WTC11 (cell line): ENCODE results near the gene SSR2. TPM values are rescaled to one million over a fixed set of nuclear protein-coding genes. Genes with fewer than 3 reads are reported as not detected.

Source experiments
- ATAC-seq: fragments of 200-7000 bp; cut with Tn5 transposase; 2 replicates; pipeline ENCODE4 v1.10.0; 2021; ENCODE audit warnings: mild to moderate bottlenecking, moderate library complexity
- CTCF ChIA-PET: fragments of 300-600 bp; sonication (Branson Sonifier 250); formaldehyde crosslinking; loops from one replicate; lab custom pipeline; 2021; ENCODE audit warnings: antibody characterized with exemption; lab: Charles Lee
- POLR2A ChIA-PET: fragments of 350-600 bp; sonication (Branson Sonifier 250); formaldehyde crosslinking; loops from one replicate; lab custom pipeline; 2021; ENCODE audit warnings: antibody characterized with exemption; lab: Charles Lee
- DNase-seq: peaks from one replicate; pipeline ENCODE4 v3.0.0; 2021; ENCODE audit warnings: low spot score
- H3K27ac Mint-ChIP-seq: 2 replicates; pipeline ENCODE4 v1.8.0; 2021; ENCODE audit warnings: mixed read lengths
- H3K27me3 Mint-ChIP-seq: 2 replicates; pipeline ENCODE4 v1.8.0; 2021; ENCODE audit warnings: low read depth, mild to moderate bottlenecking, moderate library complexity, mixed read lengths
- H3K36me3 Mint-ChIP-seq: 2 replicates; pipeline ENCODE4 v1.8.0; 2021; ENCODE audit warnings: mixed read lengths
- H3K4me1 Mint-ChIP-seq: 2 replicates; pipeline ENCODE4 v1.8.0; 2022; ENCODE audit warnings: mixed read lengths
- H3K4me3 Mint-ChIP-seq: 2 replicates; pipeline ENCODE4 v1.8.0; 2021; ENCODE audit warnings: mild to moderate bottlenecking, moderate library complexity, mixed read lengths
- H3K9me3 Mint-ChIP-seq: 2 replicates; pipeline ENCODE4 v1.8.0; 2021; ENCODE audit warnings: mixed read lengths
- CDX4 ChIP-seq: fragments of 250-450 bp; sonication (Bioruptor Pico); IDR thresholded peaks from 2 replicates; pipeline ENCODE4 v1.9.0; 2021; ENCODE audit warnings: moderate library complexity, mild to moderate bottlenecking, inconsistent platforms, borderline replicate concordance
- FOXK1 ChIP-seq: sonication (generic); formaldehyde crosslinking; IDR thresholded peaks from 2 replicates; pipeline ENCODE4 v1.8.0; 2022; ENCODE audit warnings: mild to moderate bottlenecking, moderate library complexity, missing genetic modification reagents
- FOXP4 ChIP-seq: sonication (generic); formaldehyde crosslinking; IDR thresholded peaks from 2 replicates; pipeline ENCODE4 v1.8.0; 2022; ENCODE audit warnings: mild to moderate bottlenecking, missing genetic modification reagents
- GABPB1 ChIP-seq: sonication (generic); formaldehyde crosslinking; IDR thresholded peaks from 2 replicates; pipeline ENCODE4 v1.8.1; 2023; ENCODE audit warnings: mild to moderate bottlenecking, missing genetic modification reagents
- GTF2I ChIP-seq: fragments of 250-450 bp; sonication (Bioruptor Pico); conservative IDR thresholded peaks from 2 replicates; pipeline ENCODE4 v1.4.0; 2021; ENCODE audit warnings: mild to moderate bottlenecking
- PRDM15 ChIP-seq: sonication (generic); formaldehyde crosslinking; IDR thresholded peaks from 2 replicates; pipeline ENCODE4 v1.8.0; 2022; ENCODE audit warnings: missing genetic modification reagents
- RORB ChIP-seq: fragments of 250-450 bp; sonication (Bioruptor Pico); IDR thresholded peaks from 2 replicates; pipeline ENCODE4 v1.9.0; 2021; ENCODE audit warnings: mild to moderate bottlenecking
- TCF7 ChIP-seq: sonication (generic); formaldehyde crosslinking; IDR thresholded peaks from 2 replicates; pipeline ENCODE4 v1.8.0; 2022; ENCODE audit warnings: mild to moderate bottlenecking, low read depth, missing genetic modification reagents, moderate library complexity
- TP53 ChIP-seq: sonication (generic); formaldehyde crosslinking; IDR thresholded peaks from 2 replicates; pipeline ENCODE4 v1.8.1; 2023; ENCODE audit warnings: mild to moderate bottlenecking, missing genetic modification reagents
- USF1 ChIP-seq: sonication (generic); formaldehyde crosslinking; IDR thresholded peaks from 2 replicates; pipeline ENCODE4 v1.8.0; 2022; ENCODE audit warnings: mild to moderate bottlenecking, missing genetic modification reagents
- ZNF121 ChIP-seq: sonication (generic); formaldehyde crosslinking; IDR thresholded peaks from 2 replicates; pipeline ENCODE4 v1.8.0; 2023; ENCODE audit warnings: missing genetic modification reagents
- ZNF416 ChIP-seq: fragments of 250-450 bp; sonication (Bioruptor Pico); IDR thresholded peaks from 2 replicates; pipeline ENCODE4 v1.9.0; 2021; ENCODE audit warnings: mild to moderate bottlenecking, inconsistent platforms
- ZSCAN18 ChIP-seq: fragments of 250-450 bp; sonication (Bioruptor Pico); IDR thresholded peaks from 2 replicates; pipeline ENCODE4 v2.1.2; 2022; ENCODE audit warnings: mild to moderate bottlenecking, moderate library complexity
- total RNA-seq: library from RNA; stranded (reverse); gene quantifications from 3 replicates; pipeline ENCODE4 v1.2.3, GENCODE V29; 2021

SSR2 gene
- total RNA-seq, 1 experiment from 2014 or later, result 175 TPM

- TF ChIP-seq USF1 (CRISPR knock-in tag), result no peak
- TF ChIP-seq, all 79 proteins: peak for 0
These were observed 38.6 kb downstream of the SSR2 start (continued) for GRCh38 chr1:155982106-155982505.

- Mint-ChIP-seq H3K27ac (no peak overlapping the region), H3K36me3 (no peaks in the 10 kb centered on the region), H3K4me3 (no peak overlapping the region), H3K9me3 (no peaks in the 10 kb centered on the region), H3K27me3 (no peaks in the 10 kb centered on the region), H3K4me1 (peaks cover 66% of the 10 kb centered on the region)
- TF ChIP-seq CDX4 (CRISPR knock-in tag) (no peak), GABPB1 (CRISPR knock-in tag) (peak; percentile 67)
- DNase-seq (no peak), ATAC-seq (no peak)
- CTCF ChIA-PET, result interaction anchor here (3.3 to 3.4 kb wide), 3 partner anchors 15 to 85 kb away, joined by 20 to 40 read pairs (median 29); no protein-coding TSS in a partner anchor
- POLR2A ChIA-PET, result no interaction called here
These were observed 39.3 kb downstream of the SSR2 start for GRCh38 chr1:155981266-155982088.

GRCh38 chr1:155979597-155980343 is 41.0 kb downstream of the SSR2 start:
- Mint-ChIP-seq H3K9me3 (no peaks in the 10 kb centered on the region), H3K4me1 (peaks cover 83% of the 10 kb centered on the region), H3K36me3 (no peaks in the 10 kb centered on the region), H3K27ac (peak overlapping the region; percentile 95), H3K4me3 (peak overlapping the region; percentile 95), H3K27me3 (no peaks in the 10 kb centered on the region)
- no peak for DNase-seq
- ATAC-seq, result no peak
- ChIA-PET CTCF (interaction anchor here (0.6 to 7.2 kb wide), 10 partner anchors 10 to 111 kb away, joined by 4 to 122 read pairs (median 18); no protein-coding TSS in a partner anchor), POLR2A (interaction anchor here (1.0 to 4.4 kb wide), 4 partner anchors 12 to 81 kb away, joined by 3 to 40 read pairs (median 7); partner anchors contain the start of gene RAB25)
- TF ChIP-seq ZNF416 (CRISPR knock-in tag) (no peak), RORB (CRISPR knock-in tag) (no peak), FOXK1 (no peak), CDX4 (CRISPR knock-in tag) (no peak), ZSCAN18 (CRISPR knock-in tag) (no peak), TP53 (CRISPR knock-in tag) (no peak), TCF7 (CRISPR knock-in tag) (no peak), GABPB1 (CRISPR knock-in tag) (no peak), GTF2I (CRISPR knock-in tag) (no peak)

GRCh38 chr1:155978973-155979429 is 41.8 kb downstream of the SSR2 start:
- no peak for DNase-seq
- Mint-ChIP-seq H3K27ac (peak overlapping the region; percentile 95), H3K27me3 (no peaks in the 10 kb centered on the region), H3K4me3 (peak overlapping the region; percentile 95), H3K9me3 (no peaks in the 10 kb centered on the region), H3K4me1 (peaks cover 83% of the 10 kb centered on the region), H3K36me3 (no peaks in the 10 kb centered on the region)
- POLR2A ChIA-PET, result interaction anchor here (0.6 to 4.4 kb wide), 15 partner anchors 10 to 994 kb away, joined by 3 to 40 read pairs (median 4); partner anchors contain the start of genes MEX3A and RAB25
- CTCF ChIA-PET, result interaction anchor here (0.6 to 7.2 kb wide), 38 partner anchors 8 to 432 kb away, joined by 3 to 122 read pairs (median 6); partner anchors contain the start of genes KHDC4, LAMTOR2, LMNA and MEX3A
- ATAC-seq, result peak; percentile 6
- TF ChIP-seq ZNF121 (CRISPR knock-in tag) (peak; percentile 93), PRDM15 (CRISPR knock-in tag) (0 out of 2 replicates have a peak, but pooled peaks have one; percentile 42), FOXP4 (CRISPR knock-in tag) (no peak)
